Activated T-cell treated with anti-CD3 and anti-CD28 coated beads, Interleukin-2, amount 50 U/mL, for 72 hours (primary cell): ENCODE measurements around the gene FFAR1. TPM values are rescaled to one million over a fixed set of nuclear protein-coding genes. Genes with fewer than 3 reads are reported as not detected.
"Not testable (repeated sequence)": the region's sequence is repeated elsewhere in the genome, so short reads cannot be mapped to it uniquely, and the experiment has no call there.

Experiments
- ATAC-seq, 2 donors: fragments of 150-1000 bp; cut with Tn5 transposase; replicated peaks in 1 of 2; 2 replicates each; pipeline ENCODE4 v1.10.0; 2021; ENCODE audit warnings: moderate library complexity in 2 of 2, mild to moderate bottlenecking in 1 of 2
- DNase-seq, 2 donors: peaks; one replicate each; pipeline ENCODE4 v3.0.0; 2021 to 2022; ENCODE audit warnings: mixed read lengths in 1 of 2
- H3K27ac Mint-ChIP-seq: one replicate; pipeline ENCODE4 v1.8.0; 2022; ENCODE audit warnings: mild to moderate bottlenecking, moderate library complexity, mixed read lengths
- H3K27me3 Mint-ChIP-seq: one replicate; pipeline ENCODE4 v1.8.0; 2022; ENCODE audit warnings: low read depth, mixed read lengths
- H3K36me3 Mint-ChIP-seq, 2 donors: one replicate each; pipeline ENCODE4 v1.8.0; 2022; ENCODE audit warnings: mixed read lengths in 2 of 2, mild to moderate bottlenecking in 1 of 2; ENCODE audit not compliant: insufficient read depth in 2 of 2
- H3K4me1 Mint-ChIP-seq: one replicate; pipeline ENCODE4 v1.8.0; 2022; ENCODE audit warnings: low read depth, mixed read lengths
- H3K4me3 Mint-ChIP-seq, 2 donors: one replicate each; pipeline ENCODE4 v1.8.0; 2022; ENCODE audit warnings: mild to moderate bottlenecking in 2 of 2, mixed read lengths in 2 of 2, moderate library complexity in 2 of 2
- H3K9me3 Mint-ChIP-seq, 2 donors: one replicate each; pipeline ENCODE4 v1.8.0; 2022; ENCODE audit warnings: mixed read lengths in 2 of 2
- total RNA-seq, 2 donors: library from RNA; stranded (reverse); gene quantifications; one replicate each; pipeline ENCODE4 v1.2.3, GENCODE V29; 2022

Gene FFAR1
- total RNA-seq, 2 donors from 2014 or later: 0.67 to 1.4 TPM

DNA sequence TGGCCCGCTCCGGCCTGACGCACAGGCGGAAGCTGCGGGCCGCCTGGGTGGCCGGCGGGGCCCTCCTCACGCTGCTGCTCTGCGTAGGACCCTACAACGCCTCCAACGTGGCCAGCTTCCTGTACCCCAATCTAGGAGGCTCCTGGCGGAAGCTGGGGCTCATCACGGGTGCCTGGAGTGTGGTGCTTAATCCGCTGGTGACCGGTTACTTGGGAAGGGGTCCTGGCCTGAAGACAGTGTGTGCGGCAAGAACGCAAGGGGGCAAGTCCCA, 4.4 kb downstream of the FFAR1 start:
- no peak overlapping the region for H3K27ac Mint-ChIP-seq
- ATAC-seq: no peak
- no peaks in the 10 kb centered on the region for H3K9me3 Mint-ChIP-seq
- H3K27me3 Mint-ChIP-seq: no peaks in the 10 kb centered on the region
- no peak overlapping the region for H3K4me3 Mint-ChIP-seq
- no peak for DNase-seq
- no peaks in the 10 kb centered on the region for H3K36me3 Mint-ChIP-seq
- peaks cover 48% of the 10 kb centered on the region for H3K4me1 Mint-ChIP-seq

GRCh38 chr19:35352448-35353304, 5.0 kb downstream of the FFAR1 start:
- Mint-ChIP-seq H3K4me1 (peaks cover 47% of the 10 kb centered on the region), H3K27ac (peak overlapping the region; percentile 5), H3K27me3 (no peaks in the 10 kb centered on the region), H3K9me3 (no peaks in the 10 kb centered on the region), H3K4me3 (peak overlapping the region; percentile 31 to 50), H3K36me3 (no peaks in the 10 kb centered on the region)
- peak; percentile 74 to 81 for DNase-seq
- ATAC-seq: peak; percentile 66 to 67

DNA sequence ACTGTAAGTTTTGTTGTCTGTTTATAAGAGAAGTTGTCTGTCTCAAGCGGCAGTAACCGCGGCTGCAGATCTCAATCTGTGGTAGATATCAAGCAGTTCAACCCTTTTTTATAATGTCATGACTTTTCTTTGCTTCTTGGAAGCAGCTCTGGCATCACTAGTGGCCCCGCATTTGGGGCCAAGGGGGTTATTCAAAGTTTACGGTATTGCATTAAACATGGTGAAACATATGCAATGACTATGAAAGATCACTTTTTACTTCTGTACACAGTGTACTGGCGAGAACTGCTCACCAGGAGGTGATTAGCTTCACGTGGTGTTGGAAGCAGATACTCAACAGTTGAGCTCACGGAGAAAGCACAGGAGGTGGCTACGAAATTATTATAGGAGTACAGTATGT, 5.9 kb downstream of the FFAR1 start:
- no peak overlapping the region for H3K4me3 Mint-ChIP-seq
- no peak overlapping the region for H3K27ac Mint-ChIP-seq
- H3K4me1 Mint-ChIP-seq: peaks cover 46% of the 10 kb centered on the region
- H3K36me3 Mint-ChIP-seq: peaks cover 0 to 3% of the 10 kb centered on the region in 2 donors
- ATAC-seq (no peak), DNase-seq (no peak)
- no peaks in the 10 kb centered on the region for H3K9me3 Mint-ChIP-seq
- H3K27me3 Mint-ChIP-seq: no peaks in the 10 kb centered on the region

- peak; percentile 51 to 76 for ATAC-seq
- no peak for DNase-seq
- H3K27ac Mint-ChIP-seq: no peak overlapping the region
- no peaks in the 10 kb centered on the region for H3K27me3 Mint-ChIP-seq
- peaks cover 0 to 3% of the 10 kb centered on the region in 2 donors for H3K36me3 Mint-ChIP-seq
- H3K4me3 Mint-ChIP-seq: no peak overlapping the region
- H3K9me3 Mint-ChIP-seq: no peaks in the 10 kb centered on the region
- peaks cover 33% of the 10 kb centered on the region for H3K4me1 Mint-ChIP-seq
These were observed 7.2 kb downstream of the FFAR1 start for GRCh38 chr19:35354898-35355297.

GRCh38 chr19:35355791-35356460, 8.2 kb downstream of the FFAR1 start:
- DNase-seq (no peak), ATAC-seq (no peak)
- Mint-ChIP-seq H3K36me3 (peaks cover 0 to 3% of the 10 kb centered on the region in 2 donors), H3K9me3 (no peaks in the 10 kb centered on the region), H3K27me3 (peaks cover 1% of the 10 kb centered on the region), H3K27ac (no peak overlapping the region), H3K4me1 (peaks cover 29% of the 10 kb centered on the region), H3K4me3 (no peak overlapping the region)

GRCh38 chr19:35357867-35358573, 10.3 kb downstream of the FFAR1 start, which contains the start of gene FFAR3:
TSS of gene FFAR3 (plus strand) at chr19:35358460. CDS start at chr19:35358891, 431 bp downstream.
- ATAC-seq: peak; percentile 36 to 43
- DNase-seq: no peak
- H3K4me1 Mint-ChIP-seq: peaks cover 21% of the 10 kb centered on the region
- H3K9me3 Mint-ChIP-seq: no peaks in the 10 kb centered on the region
- H3K27ac Mint-ChIP-seq: peak within 1 kb of the TSS; percentile 77
- peak within 1 kb of the TSS; percentile 81 to 88 for H3K4me3 Mint-ChIP-seq
- peaks cover 12% of the 10 kb centered on the region for H3K27me3 Mint-ChIP-seq
- peaks cover 0 to 3% of the 10 kb centered on the region in 2 donors for H3K36me3 Mint-ChIP-seq

- H3K4me1 Mint-ChIP-seq: peaks cover 20% of the 10 kb centered on the region
- H3K27me3 Mint-ChIP-seq: peaks cover 12% of the 10 kb centered on the region
- not testable (repeated sequence) for DNase-seq, ATAC-seq, H3K27ac Mint-ChIP-seq, H3K9me3 Mint-ChIP-seq, H3K36me3 Mint-ChIP-seq
- peak overlapping the region; percentile 50 to 63 for H3K4me3 Mint-ChIP-seq
These were observed 11.1 kb downstream of the FFAR1 start for GRCh38 chr19:35358834-35359233.

GRCh38 chr19:35359395-35359794, 11.7 kb downstream of the FFAR1 start:
- H3K36me3 Mint-ChIP-seq, ATAC-seq, H3K9me3 Mint-ChIP-seq, DNase-seq, H3K27ac Mint-ChIP-seq, H3K4me3 Mint-ChIP-seq: not testable (repeated sequence)
- peaks cover 12% of the 10 kb centered on the region for H3K27me3 Mint-ChIP-seq
- H3K4me1 Mint-ChIP-seq: peaks cover 20% of the 10 kb centered on the region

DNA sequence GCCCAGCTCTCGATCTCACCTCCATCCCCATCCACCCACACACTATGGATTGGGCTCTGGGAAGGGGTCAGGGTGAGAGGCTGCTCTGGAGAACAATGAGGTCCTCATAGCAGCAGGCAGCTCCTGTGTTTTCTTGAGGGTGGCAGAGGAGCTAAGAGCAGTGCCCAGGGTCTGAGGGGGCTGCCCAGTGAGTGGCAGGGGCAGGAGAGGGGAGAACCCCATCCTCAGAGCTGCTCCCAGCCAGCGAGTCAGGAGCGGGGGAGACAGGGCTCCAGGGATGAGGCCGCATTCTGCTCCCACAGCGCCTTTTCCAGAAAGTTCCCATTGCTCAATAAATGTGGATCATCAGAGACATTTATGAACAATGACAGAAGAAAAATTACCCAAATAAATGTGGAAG, 12.4 kb downstream of the FFAR1 start:
- H3K27ac Mint-ChIP-seq, H3K4me3 Mint-ChIP-seq, H3K9me3 Mint-ChIP-seq, ATAC-seq, H3K36me3 Mint-ChIP-seq, DNase-seq: not testable (repeated sequence)
- Mint-ChIP-seq H3K4me1 (peaks cover 16% of the 10 kb centered on the region), H3K27me3 (peaks cover 18% of the 10 kb centered on the region)

DNA sequence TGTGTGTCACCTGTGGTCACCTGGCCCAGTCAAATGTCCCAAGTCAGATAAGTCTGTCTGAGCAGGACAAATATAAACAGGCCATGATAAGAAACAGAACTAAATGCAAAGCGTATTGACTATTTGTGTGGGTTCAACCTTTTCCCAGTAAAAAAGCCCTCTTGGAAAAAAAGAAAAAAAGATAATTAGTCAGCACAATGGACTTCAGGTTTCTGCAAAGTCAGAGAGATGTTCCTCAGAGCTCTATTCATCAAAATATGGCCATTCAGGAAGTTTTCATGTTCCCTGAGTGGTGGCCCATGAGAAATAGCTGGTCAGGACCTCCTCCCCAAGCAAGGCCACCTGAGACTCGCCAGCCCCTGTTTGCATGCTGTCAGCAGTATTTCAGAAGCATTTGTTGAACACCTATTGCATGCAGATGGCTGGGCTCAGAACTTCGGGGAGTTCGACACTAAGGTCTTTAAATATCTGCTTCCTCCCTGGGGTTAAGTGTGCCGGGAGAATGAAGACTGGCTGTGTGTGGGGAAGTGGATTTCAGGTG, 13.2 kb downstream of the FFAR1 start:
- DNase-seq: no peak
- ATAC-seq: no peak
- peaks cover 13% of the 10 kb centered on the region for H3K4me1 Mint-ChIP-seq
- H3K4me3 Mint-ChIP-seq: no peak overlapping the region
- no peaks in the 10 kb centered on the region for H3K9me3 Mint-ChIP-seq
- H3K27ac Mint-ChIP-seq: no peak overlapping the region
- H3K36me3 Mint-ChIP-seq: peaks cover 0 to 3% of the 10 kb centered on the region in 2 donors
- H3K27me3 Mint-ChIP-seq: peaks cover 21% of the 10 kb centered on the region

DNA sequence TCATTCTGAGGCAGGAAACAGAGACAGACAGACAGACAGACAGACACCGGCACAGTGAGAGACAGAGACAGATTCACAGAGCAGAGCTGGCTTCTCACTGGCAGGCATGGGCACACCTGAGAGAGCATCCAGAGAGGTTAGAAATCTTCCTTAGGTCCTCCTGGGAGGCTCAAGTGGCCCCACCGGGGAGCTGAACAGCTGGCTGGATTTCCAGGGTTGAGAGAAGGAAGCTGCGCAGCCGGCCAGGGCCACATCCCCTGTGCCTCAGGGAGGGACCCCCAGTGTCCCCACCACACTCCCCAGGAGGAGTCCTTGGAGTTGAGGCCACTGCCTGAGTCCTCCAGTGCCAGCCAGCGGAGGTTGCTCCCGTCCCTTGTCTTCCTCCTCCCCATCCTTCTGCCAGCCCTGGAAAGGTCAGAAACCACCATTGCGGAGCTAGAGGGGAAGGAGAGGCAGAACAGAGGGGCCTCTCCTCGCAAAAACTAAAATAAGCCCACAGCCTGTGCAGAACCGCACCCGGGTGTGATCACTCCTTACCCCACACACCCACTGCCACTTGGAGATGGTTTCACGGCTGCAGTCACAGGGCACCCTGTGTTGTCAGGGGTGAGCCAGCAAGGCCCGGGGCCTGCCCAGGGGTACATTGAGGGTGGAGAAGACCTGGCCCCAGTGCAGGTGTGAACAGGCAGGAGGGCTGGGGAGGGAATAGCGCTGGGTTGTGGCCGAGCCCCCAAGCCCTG, 14.7 kb downstream of the FFAR1 start:
- H3K27ac Mint-ChIP-seq: no peak overlapping the region
- peaks cover 10% of the 10 kb centered on the region for H3K4me1 Mint-ChIP-seq
- no peak for DNase-seq
- H3K4me3 Mint-ChIP-seq: no peak overlapping the region
- no peaks in the 10 kb centered on the region for H3K9me3 Mint-ChIP-seq
- peaks cover 31% of the 10 kb centered on the region for H3K27me3 Mint-ChIP-seq
- peaks cover 0 to 3% of the 10 kb centered on the region in 2 donors for H3K36me3 Mint-ChIP-seq
- no peak for ATAC-seq

DNA sequence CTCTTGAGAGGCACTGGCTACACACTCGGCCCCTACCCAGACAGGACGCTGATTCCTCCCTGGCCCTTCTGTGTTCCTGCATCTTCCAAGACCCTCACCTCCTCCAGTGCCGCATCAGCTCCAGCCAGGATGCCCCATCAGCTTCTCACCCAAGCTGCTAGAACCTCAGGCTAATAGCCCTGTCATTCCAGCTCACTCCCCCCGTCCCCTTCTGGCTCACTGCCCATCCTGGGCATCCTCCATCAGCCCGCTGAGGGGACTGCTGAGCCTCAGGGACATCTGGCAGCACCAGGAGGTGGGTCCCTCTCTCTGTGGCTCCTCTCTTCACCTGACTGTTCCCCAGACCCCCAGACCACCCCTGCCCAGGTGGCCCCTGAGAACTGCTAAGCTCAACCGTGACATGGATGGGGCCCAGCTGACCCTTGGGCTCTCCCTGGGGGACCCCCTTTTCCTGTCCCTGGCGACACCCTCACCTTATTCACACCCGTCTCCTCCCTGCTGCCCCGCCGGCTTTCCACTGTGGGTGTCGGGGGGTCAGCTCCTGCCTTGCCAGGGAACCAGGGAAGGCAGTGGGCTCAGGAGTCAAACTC, 15.4 kb downstream of the FFAR1 start:
- peaks cover 6% of the 10 kb centered on the region for H3K4me1 Mint-ChIP-seq
- DNase-seq: no peak
- H3K36me3 Mint-ChIP-seq: peaks cover 0 to 2% of the 10 kb centered on the region in 2 donors
- no peak overlapping the region for H3K4me3 Mint-ChIP-seq
- H3K27ac Mint-ChIP-seq: no peak overlapping the region
- peaks cover 38% of the 10 kb centered on the region for H3K27me3 Mint-ChIP-seq
- no peaks in the 10 kb centered on the region for H3K9me3 Mint-ChIP-seq
- ATAC-seq: no peak
